Epidermal melanocyte (primary cell): ENCODE data around the gene DDOST.

Experiments
- DNase-seq: peaks from one replicate; pipeline ENCODE4 v3.0.0; 2011; ENCODE audit warnings: low spot score; ENCODE audit not compliant: insufficient read length

Gene DDOST

DNA sequence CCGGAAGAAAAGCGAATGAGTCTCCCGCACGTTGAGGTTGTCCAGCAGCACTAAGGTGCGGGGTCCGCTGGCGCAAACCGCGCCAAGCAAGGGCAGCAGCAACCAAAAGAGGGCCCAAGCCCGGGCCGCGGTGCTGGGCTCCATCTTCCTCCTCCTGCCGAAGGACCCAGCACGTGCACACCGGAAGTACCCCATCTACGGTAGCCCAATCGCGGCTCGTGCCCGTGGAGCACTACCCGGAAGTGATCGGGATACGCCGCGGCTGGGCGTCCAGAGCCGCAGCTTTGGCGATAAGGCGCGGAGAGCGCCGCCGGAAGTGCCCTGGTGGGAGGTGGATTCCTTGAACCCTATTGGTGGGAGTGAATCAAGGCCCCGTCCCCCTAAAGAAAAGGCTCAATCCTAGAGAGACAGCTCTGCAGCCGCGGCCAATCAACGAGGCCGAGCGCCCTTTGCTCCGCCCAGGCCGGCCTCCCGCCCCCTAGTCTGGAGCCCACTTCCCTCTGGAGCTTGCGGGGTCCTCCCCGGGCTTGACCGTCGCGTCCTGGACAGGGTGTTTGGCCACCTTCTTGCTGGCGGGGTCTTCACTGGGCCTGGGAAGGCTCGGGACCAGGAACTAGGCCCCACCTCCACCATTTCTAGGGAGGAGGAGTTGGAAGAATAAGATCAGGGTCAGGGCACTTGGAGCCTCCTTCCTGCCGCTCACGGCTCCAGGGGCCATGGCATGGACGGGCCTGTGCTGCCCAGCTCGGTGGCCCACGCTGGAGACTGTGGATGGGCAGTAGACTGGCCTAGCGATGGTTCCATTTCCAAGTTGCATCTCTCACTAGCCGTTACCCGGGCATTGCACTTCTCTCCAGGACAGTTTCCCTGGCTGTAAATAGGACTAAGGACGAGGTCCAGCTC lies at the start of gene DDOST:
Gene DDOST (minus strand): TSS at position 163 of the 903 bp plus-strand sequence. CDS start 19 bp downstream, at position 144.
- peak; percentile 98 for DNase-seq

DNA sequence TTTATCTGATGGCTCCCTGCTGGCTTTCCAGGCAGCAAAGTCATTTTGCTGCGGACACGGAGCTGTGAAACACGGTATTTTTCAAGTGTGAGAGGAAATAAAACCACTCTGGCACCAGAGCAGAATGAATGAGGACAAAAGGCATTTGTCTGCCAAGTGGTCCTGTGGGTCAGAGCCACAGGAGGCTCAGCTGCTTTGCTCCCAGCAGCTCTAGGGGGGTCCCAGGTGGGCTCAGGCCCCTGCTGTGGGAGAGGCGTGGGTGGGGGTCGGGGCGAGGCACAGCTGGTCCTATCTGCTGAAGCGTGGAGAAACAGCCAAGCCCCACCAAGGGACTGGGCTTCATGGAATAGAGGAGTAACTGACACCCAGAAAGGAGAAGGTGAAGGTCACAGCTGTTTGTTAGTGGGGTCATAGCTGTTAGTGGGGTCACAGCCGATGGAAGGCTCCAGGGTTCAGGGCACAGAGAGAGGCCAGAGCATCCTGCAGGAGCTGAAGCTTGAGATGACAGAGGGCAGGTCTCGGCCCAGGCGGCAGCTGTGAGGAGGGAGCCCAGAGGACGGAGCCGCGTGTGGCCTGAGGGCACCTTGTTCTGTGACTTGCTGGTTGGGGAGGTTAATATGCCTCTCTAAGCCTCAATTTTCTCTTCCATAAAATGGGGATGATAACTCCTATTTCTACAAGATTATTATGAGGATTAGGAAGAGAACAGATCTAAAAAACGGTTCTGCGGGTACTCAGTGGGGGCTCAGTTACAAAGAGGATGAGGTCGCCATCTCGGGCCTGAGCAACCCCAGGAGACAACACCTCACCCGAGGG lies 49.5 kb upstream of the DDOST start:
- DNase-seq = no peak

DNA sequence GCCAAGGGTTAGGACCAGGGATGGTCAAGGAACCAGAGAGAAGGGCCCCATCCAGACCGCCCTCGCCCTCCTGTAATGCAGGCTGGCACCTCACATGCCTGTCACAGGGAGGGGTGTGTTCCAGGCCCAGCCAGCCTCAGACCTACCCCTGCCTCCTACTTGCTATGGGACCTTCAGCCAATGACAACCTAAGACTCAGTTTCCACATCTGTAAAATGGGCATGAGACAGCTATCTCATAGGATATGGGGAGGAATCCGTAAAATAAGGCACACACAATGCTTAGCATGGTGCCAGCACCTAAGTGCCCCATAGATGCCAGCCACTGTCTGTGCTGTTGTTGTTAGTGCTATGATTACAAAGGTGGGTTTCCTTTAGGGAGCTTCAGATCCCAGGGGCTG lies 48.7 kb upstream of the DDOST start:
- DNase-seq = no peak

GRCh38 chr1:20708891-20709290 lies 47.7 kb upstream of the DDOST start:
- no peak for DNase-seq

- DNase-seq = no peak
These were observed 46.9 kb upstream of the DDOST start for GRCh38 chr1:20708057-20708456.

GRCh38 chr1:20706841-20707240 lies 45.7 kb upstream of the DDOST start:
- no peak for DNase-seq

- no peak for DNase-seq
These were observed 44.1 kb upstream of the DDOST start for GRCh38 chr1:20705203-20705755.

DNA sequence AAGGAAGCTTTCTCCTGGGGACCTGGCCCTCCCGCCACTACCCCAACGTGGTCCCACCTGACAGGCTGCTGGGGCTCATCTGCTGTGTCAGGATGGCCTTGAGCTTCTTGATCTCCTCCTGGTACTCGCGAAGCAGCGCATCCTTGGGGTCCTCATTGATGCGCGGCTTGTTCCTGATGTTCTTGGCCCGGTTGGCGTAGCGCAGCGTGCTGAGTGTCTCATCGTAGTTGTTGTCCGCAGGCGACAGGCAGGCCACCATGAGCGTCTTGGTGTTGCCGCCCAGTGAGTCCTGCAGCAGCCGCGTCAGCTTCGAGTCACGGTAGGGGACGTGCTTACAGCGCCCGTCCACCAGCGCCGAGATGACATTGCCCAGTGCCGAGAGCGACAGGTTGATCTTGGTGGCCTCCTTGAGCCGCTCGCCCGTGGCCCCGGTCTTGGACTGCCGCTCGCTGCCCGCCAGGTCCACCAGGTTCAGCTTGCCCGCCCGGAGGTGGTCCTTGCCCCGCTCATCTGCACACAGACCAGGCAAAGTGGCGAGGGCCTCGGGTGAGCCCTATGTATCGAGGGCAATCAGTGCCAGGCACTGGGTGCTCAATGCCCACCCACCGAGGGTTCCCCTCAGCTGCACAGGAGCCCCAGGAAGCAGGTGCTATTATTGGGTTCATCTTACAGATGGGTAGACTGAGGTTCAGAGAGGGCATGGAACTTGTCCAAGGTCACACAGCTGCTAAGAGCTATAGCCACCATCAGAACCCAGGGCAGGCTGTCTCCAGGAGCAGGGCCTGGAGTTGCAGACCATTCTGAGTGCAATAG lies 43.4 kb upstream of the DDOST start:
- no peak for DNase-seq

DNA sequence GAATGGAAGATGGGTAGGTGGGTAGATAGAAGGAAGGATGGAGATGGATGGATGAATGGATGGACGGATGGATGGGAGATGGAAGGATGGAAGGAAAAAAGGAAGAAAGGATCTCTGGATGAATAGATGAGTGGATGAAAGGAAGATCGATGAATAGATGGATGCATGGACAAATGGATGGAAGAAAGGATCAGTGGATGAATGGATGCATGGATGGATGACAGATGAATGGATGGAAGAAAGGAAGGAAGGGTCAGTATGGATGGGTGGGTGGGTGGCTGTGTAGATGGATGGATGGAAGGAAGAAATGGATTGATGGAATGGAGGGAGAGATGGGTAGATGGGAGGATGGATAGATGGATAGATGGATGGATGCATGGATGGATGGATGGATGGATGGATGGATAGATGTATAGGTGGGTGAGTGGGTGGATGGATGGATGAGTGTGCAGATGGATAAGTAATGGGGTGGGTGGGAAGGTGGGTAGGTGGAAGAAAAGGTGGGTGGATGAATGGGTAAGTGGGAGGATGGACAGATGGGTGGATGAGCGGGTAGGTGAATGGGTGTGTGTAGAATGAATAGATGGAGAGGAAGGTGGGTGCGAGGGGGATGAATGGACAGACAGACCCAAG lies 42.1 kb upstream of the DDOST start:
- no peak for DNase-seq

DNA sequence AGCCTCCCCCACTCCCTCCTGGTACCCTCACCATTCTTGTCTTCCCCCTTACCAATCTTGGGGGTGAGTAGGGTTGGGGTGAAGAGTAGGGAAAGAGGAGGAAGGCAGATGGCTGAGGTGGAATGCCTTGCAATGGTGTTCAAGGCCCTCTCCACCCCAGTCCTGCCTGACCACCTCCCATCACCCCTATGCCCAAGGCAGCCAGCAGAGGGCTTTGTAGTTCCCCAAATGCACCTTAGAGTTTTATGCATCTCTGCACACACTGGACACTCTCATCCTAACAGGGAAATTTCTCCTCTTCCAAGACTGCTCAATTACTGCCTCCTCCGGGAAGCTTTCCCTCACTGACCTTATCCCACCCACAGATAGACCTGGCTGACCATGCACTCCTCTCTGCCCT lies 41.2 kb upstream of the DDOST start:
- no peak for DNase-seq

DNA sequence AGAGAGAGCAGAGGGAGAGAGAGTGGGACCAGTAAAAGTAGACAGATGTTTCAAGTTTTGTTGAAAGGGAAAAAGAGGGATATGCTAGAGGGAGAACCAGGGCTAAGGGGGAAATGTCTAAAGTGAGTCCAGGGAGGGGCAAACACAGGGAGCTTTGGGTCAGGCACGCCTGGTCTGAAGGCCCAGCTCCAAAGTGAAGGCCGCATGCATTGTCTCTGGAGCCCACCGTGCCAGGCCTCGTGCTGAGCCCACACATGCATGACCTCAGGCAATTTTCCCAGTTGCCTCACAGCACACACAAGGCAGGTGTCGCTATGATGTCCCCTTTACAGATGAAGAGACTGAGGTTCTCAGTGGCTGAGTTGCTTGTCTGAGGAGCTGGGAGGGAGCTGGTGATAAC lies 40.7 kb upstream of the DDOST start:
- DNase-seq = no peak

DNA sequence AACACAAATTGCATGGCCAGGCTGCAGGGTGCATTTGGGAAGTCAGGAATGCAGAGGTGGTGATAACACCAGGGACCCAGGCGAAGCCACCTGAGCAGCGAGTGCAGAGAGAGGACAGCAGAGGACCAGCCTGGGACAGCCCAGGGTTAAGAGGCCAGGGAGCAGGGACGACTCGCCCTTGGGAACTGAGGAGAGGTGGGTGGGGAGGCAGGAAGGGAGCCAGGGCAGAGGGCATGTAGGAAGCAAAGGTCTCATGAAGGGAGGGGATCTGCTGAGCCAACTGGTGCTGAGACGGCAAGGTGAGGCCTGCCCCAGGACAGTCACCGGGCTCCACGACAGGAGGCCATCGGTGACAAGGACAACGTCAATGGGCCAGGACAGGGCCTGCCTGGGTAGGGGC lies 40.3 kb upstream of the DDOST start:
- DNase-seq = no peak

DNA sequence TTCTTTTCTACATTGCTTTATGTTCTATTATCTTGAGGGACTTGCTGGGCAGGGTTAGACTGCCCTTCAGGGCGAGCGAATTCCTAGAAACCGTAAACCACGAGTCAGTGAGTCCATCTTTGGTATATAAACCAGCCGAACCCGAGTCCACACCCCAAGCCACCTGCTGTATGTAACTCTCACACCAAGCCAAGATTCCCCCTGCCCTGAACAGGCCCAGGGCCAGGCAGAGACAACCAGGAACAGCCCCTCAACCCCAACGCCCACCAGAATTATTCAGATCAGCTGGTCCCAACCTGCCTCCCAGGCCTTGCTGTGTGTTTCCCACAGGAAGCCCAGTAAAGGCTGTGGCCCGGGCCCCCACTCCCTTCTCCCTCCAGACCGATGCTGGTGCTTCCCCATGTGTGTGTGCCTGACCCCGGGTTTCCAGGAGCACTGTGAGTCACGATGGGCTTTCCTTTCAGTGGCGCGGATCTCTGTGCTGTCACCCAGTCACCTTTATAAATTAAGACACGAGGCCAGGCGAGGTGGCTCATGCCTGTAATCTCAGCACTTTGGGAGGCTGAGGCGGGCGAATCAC lies 39.6 kb upstream of the DDOST start:
- no peak for DNase-seq

DNA sequence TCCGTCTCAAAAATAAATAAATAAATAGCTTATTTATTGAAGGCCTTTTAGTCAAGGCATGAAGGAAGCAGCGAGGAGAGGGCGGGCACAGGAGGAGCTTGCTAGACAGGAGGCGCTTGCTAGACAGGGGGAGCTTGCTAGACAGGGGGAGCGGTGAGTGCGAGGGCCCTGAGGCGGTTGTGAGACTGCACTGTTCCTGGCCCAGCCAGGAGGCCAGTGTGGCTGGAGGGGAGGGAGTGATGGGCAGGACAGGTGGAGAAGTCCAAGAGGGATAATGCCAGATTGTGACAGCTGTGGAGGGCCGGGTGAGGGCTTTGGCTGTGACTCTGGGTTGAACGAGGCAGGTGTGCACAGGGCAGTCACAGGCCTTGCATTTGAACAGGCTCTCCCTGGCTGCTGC lies 38.4 kb upstream of the DDOST start:
- DNase-seq = no peak

DNA sequence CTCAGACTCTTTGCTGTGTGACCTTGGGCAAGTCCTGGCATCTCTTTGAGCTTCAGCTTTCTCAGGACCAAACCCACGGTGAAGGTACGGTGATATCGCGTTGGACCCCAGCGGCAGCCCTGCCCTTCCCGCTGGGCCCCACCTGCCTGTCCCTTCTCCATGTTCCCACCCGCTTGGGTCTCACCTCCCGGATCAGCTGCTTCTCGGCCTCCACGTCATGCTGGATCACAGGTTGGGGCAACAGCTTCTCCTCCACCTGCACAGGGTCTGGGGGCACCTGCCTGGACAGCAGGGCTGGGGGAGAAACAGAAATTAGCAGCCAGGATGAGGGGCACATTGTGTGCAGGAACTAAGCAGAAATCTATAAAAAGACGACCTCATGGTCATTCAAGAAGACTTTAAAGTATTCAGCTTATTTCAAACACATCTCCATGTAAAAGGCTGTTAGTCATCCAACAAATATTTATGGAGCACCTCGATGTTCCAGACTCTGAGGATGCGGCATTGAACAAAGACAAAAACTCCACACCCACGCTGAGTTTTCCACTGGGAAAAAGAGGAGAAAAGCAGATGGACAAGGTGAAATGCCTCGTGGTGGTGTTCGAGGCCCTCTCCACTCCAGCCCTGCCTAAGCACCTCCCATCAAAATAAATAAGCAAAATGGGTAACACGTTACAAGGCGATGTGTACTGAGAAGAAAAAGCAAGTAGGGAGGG lies 37.2 kb upstream of the DDOST start:
- DNase-seq = no peak

DNA sequence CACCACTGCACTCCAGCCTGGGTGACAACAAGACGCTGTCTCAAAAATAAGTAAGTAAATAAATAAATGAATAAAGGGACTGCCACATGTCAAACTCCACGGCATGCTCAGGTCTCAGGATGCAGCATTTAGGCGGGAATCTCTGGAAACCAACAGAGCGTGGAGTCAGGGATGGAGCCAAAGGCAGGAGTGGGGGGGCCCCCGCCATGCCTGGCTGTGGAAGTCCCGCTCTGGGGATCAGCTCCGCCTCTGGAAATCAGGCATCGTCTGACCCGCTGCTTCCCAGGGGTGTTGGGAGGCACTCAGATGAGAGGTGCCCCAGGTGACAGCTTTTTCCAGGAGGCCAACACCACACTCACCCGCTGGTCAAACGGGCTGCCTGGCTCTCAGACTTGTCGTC lies 36.4 kb upstream of the DDOST start:
- no peak for DNase-seq

DNA sequence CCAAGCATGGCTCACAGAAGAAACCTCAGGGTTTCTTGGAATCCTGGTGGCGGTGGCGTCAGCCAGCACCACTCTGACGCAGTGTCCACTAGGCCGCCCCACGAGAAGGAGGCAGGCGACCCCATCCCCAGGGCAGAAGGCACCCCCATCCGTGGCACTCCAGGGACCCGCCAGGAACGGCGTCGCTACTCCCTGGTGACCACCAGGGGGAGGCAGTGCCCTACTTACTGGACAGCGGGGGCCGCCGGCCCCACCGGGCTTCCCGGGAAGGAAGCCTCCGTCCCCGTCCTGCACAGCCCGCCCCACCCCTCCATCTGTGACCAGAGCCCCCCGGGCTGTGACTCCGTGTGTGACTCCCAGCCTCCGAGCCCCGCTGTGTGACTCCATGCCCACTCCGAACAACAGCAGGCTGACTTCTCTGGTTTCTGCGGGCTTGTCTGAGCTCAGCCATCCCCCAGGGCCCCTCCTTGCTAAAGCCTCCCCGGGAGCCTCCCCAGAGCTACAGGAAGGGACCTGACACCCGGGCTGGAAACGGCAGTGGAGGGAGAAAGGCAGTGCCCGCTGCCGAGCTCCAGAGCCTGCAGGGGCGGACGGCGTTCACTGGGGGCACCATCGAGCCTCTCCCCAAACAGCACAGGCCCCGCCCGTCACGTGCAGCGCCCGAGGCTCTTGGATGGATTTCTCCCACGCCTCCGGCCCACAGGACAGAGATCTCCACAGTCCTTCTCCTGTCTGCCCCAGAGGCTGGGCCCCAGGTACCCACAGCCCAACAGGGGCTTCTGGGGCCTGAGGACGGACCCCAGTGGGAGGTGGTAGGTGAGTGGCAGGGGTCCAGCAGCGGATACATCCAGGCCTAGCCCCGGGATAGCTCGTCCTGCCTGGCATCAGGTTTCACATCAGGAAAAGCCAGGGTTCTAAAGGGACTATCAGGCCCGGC lies 35.5 kb upstream of the DDOST start:
- peak; percentile 94 for DNase-seq

GRCh38 chr1:20695515-20695914 lies 34.3 kb upstream of the DDOST start:
- no peak for DNase-seq

DNA sequence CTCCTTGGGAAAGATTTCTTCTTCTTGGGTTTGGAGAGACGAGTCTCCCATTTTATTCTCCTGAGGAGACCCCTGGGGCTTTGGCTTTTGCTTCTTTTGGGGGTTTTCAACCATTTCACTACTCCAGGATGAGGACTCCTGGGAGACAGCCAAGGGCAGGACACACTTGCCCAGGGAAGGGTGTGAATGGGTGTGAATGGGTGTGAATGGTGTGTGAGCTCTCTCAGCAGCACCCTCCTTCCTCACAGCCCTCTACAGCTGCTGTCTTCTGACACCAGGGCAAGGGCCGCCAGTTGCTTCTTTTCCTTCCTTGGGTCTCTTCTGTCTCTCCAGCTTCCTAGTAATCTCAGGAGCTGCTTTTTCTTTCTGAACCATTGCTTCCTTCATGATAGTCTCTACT lies 32.5 kb upstream of the DDOST start:
- DNase-seq = no peak
